HL-60 (cell line): Measurements from ENCODE around the gene LHX2.

Experiments
- POLR2AphosphoS5 ChIP-seq: IDR thresholded peaks from 2 replicates; pipeline ENCODE4 v1.6.1; 2012; ENCODE audit warnings: low read depth
- TF ChIP-seq, protein P1 (sequence below): IDR thresholded peaks from one replicate; pipeline ENCODE4 v1.5.1; 2011; ENCODE audit warnings: low read length, control low read depth, inconsistent platforms; ENCODE audit not compliant: insufficient read depth

DNA sequence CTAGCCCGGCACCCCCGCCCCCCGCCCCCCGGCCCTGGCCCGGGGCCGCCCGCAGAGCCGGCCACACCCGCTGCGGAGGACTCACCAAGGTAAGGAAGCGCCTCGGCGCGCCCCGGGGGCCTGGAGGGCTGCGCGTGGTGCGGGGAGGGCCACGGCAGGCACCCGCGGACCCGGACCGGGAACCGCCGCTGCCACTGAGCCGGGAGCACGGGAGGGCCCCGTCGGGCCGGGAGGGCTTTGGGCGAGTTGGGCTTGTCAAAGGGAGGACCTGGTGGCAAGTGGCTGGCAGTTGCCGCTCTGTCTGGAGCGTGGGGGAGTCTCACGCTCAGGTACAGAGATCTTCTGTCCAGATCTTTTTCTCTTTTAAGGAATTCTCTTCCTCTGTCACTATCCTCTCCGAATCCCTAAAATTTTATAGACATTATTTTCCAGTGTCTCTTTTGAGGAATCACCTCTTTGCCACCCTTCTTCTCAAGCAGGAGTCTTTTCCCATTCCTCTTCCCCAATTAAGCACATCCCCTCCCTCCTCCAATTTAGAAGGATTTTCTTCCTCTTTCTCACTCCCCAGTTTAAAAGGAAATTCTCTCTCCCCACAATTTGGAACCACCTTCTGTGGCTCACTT is 11.3 kb upstream of the LHX2 start:
- TF ChIP-seq, protein P1, sequence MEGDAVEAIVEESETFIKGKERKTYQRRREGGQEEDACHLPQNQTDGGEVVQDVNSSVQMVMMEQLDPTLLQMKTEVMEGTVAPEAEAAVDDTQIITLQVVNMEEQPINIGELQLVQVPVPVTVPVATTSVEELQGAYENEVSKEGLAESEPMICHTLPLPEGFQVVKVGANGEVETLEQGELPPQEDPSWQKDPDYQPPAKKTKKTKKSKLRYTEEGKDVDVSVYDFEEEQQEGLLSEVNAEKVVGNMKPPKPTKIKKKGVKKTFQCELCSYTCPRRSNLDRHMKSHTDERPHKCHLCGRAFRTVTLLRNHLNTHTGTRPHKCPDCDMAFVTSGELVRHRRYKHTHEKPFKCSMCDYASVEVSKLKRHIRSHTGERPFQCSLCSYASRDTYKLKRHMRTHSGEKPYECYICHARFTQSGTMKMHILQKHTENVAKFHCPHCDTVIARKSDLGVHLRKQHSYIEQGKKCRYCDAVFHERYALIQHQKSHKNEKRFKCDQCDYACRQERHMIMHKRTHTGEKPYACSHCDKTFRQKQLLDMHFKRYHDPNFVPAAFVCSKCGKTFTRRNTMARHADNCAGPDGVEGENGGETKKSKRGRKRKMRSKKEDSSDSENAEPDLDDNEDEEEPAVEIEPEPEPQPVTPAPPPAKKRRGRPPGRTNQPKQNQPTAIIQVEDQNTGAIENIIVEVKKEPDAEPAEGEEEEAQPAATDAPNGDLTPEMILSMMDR = no peak
- TF ChIP-seq POLR2AphosphoS5 = no peak
